ENCODE data around the gene RFLNA. TPM values are rescaled to one million over a fixed set of nuclear protein-coding genes. Genes with fewer than 3 reads are reported as not detected.

RFLNA gene
- total RNA-seq, 4 donors from 2014 or later, result 0.38 to 1.2 (median 0.91) TPM; not detected in 1

- Histone ChIP-seq H3K27ac (no peak overlapping the region), H3K9me3 (no peaks in the 10 kb centered on the region), H3K27me3 (no peaks in the 10 kb centered on the region), H3K4me1 (no peaks in the 10 kb centered on the region), H3K36me3 (peaks cover 98% of the 10 kb centered on the region), H3K4me3 (no peak overlapping the region)
- no peak for DNase-seq (ENCODE audit: low spot score in 2 of 2)
- 97% methylated on average over 14 of the region's 15 CpGs for WGBS
- no peak for TF ChIP-seq EP300 (IDR thresholded peaks at IDR 0.05)
- TF ChIP-seq CTCF (IDR thresholded peaks at IDR 0.05), result no peak
- no peak for TF ChIP-seq POLR2AphosphoS5 (IDR thresholded peaks at IDR 0.05)
- TF ChIP-seq POLR2A (IDR thresholded peaks at IDR 0.05), result no peak
These were observed 37.3 kb downstream of the RFLNA start for GRCh38 chr12:124332058-124332672.

- no peaks in the 10 kb centered on the region for H3K4me1 ChIP-seq
- H3K27me3 ChIP-seq, result no peaks in the 10 kb centered on the region
- H3K9me3 ChIP-seq, result no peaks in the 10 kb centered on the region
- H3K27ac ChIP-seq, result no peak overlapping the region
- no peak for TF ChIP-seq EP300 (IDR thresholded peaks at IDR 0.05)
- TF ChIP-seq POLR2A (IDR thresholded peaks at IDR 0.05), result no peak
- no peak for TF ChIP-seq CTCF (IDR thresholded peaks at IDR 0.05)
- no peak for TF ChIP-seq POLR2AphosphoS5 (IDR thresholded peaks at IDR 0.05)
- no peak for DNase-seq (ENCODE audit: low spot score in 2 of 2)
- WGBS, result 96% methylated on average over 9 of the region's 12 CpGs
- peaks cover 99% of the 10 kb centered on the region for H3K36me3 ChIP-seq
- no peak overlapping the region for H3K4me3 ChIP-seq
These were observed 38.0 kb downstream of the RFLNA start for GRCh38 chr12:124332900-124333299.

GRCh38 chr12:124333724-124334123 lies 38.8 kb downstream of the RFLNA start:
- WGBS, result 77% methylated on average over 19 of the region's 20 CpGs
- no peak overlapping the region for H3K27ac ChIP-seq
- no peak overlapping the region for H3K4me3 ChIP-seq

GRCh38 chr12:124334266-124334665 lies 39.4 kb downstream of the RFLNA start:
- no peak for TF ChIP-seq POLR2A (IDR thresholded peaks at IDR 0.05)
- TF ChIP-seq POLR2AphosphoS5 (IDR thresholded peaks at IDR 0.05), result no peak
- no peak for TF ChIP-seq EP300 (IDR thresholded peaks at IDR 0.05)
- TF ChIP-seq CTCF (IDR thresholded peaks at IDR 0.05), result no peak
- Histone ChIP-seq H3K4me1 (no peaks in the 10 kb centered on the region), H3K27me3 (no peaks in the 10 kb centered on the region), H3K4me3 (no peak overlapping the region), H3K9me3 (no peaks in the 10 kb centered on the region), H3K36me3 (peaks cover 95% of the 10 kb centered on the region), H3K27ac (no peak overlapping the region)
- WGBS, result 94% methylated on average over 15 of the region's 16 CpGs
- no peak for DNase-seq (ENCODE audit: low spot score in 2 of 2)

More at GRCh38 chr12:124333724-124334123, 38.8 kb downstream of the RFLNA start:
- H3K9me3 ChIP-seq, result no peaks in the 10 kb centered on the region
- H3K36me3 ChIP-seq, result peaks cover 100% of the 10 kb centered on the region
- no peaks in the 10 kb centered on the region for H3K27me3 ChIP-seq
- DNase-seq (ENCODE audit: low spot score in 2 of 2), result no peak
- no peak for TF ChIP-seq EP300 (IDR thresholded peaks at IDR 0.05)
- no peak for TF ChIP-seq POLR2A (IDR thresholded peaks at IDR 0.05)
- no peak for TF ChIP-seq POLR2AphosphoS5 (IDR thresholded peaks at IDR 0.05)
- TF ChIP-seq CTCF (IDR thresholded peaks at IDR 0.05), result no peak
- no peaks in the 10 kb centered on the region for H3K4me1 ChIP-seq

- Histone ChIP-seq H3K27me3 (no peaks in the 10 kb centered on the region), H3K9me3 (no peaks in the 10 kb centered on the region), H3K4me3 (no peak overlapping the region), H3K36me3 (peaks cover 91% of the 10 kb centered on the region), H3K4me1 (no peaks in the 10 kb centered on the region), H3K27ac (no peak overlapping the region)
- no peak for DNase-seq (ENCODE audit: low spot score in 2 of 2)
- WGBS, result no CpG with 5 or more reads among the region's 14 CpGs
- TF ChIP-seq EP300 (IDR thresholded peaks at IDR 0.05), result no peak
- TF ChIP-seq POLR2A (IDR thresholded peaks at IDR 0.05), result no peak
- TF ChIP-seq POLR2AphosphoS5 (IDR thresholded peaks at IDR 0.05), result no peak
- TF ChIP-seq CTCF (IDR thresholded peaks at IDR 0.05), result no peak
These were observed 40.1 kb downstream of the RFLNA start for GRCh38 chr12:124334976-124335375.

Data from suprapubic skin (tissue), 4 donors.